A549 (cell line): Measurements from ENCODE around the gene VASN. TPM values are rescaled to one million over a fixed set of nuclear protein-coding genes. Genes with fewer than 3 reads are reported as not detected.

ENCODE experiments used
- ATAC-seq, 2 experiments: fragments of 200-7000 bp in 1 of 2; fragments of >200 bp in 1 of 2; cut with Nextera tagmentation in 1 of 2; cut with Tn5 transposase in 1 of 2; 3 replicates each; pipeline versions ENCODE4 v1.8.0 to v1.9.1; 2018 to 2020; ENCODE audit warnings: mild to moderate bottlenecking in 1 of 2, moderate library complexity in 1 of 2
- CTCF ChIA-PET: fragments of 300-600 bp; sonication (Branson Sonifier 250); formaldehyde crosslinking; extraction: SDS; loops from one replicate; lab custom pipeline; 2021; ENCODE audit warnings: antibody characterized with exemption, inconsistent platforms; lab: Yijun Ruan, JAX
- POLR2A ChIA-PET: fragments of 350-600 bp; formaldehyde crosslinking; extraction: SDS; loops from one replicate; lab custom pipeline; 2021; ENCODE audit warnings: antibody characterized with exemption, inconsistent platforms; lab: Yijun Ruan, JAX
- DNase-seq, 2 experiments: peaks; one replicate each; pipeline versions ENCODE4 v3.0.0 to v3.0.0-alpha.2; 2011 to 2016; ENCODE audit warnings: low read depth in 1 of 2, low spot score in 1 of 2
- FAIRE-seq: peaks from 2 replicates; lab custom pipeline; 2011; peaks lifted over from hg19 to GRCh38; lab: Jason Lieb, UNC
- H3K27ac ChIP-seq, 2 experiments: fragments of >200 bp; sonication (Bioruptor Twin); formaldehyde crosslinking; 3 replicates each; pipeline ENCODE4 v1.5.1; 2016 to 2017
- H3K4me1 ChIP-seq: fragments of >200 bp; sonication (Bioruptor Twin); formaldehyde crosslinking; 3 replicates; pipeline ENCODE4 v1.6.1; 2016
- H3K4me2 ChIP-seq: fragments of >200 bp; sonication (Bioruptor Twin); formaldehyde crosslinking; 3 replicates; pipeline ENCODE4 v1.6.1; 2016
- H3K4me3 ChIP-seq: fragments of >200 bp; sonication (Bioruptor Twin); formaldehyde crosslinking; 3 replicates; pipeline ENCODE4 v1.5.1; 2016
- H3K9me3 ChIP-seq: fragments of >200 bp; sonication (Bioruptor Twin); formaldehyde crosslinking; 3 replicates; pipeline ENCODE4 v1.6.1; 2016
- BCL3 ChIP-seq: fragments of >200 bp; sonication (Bioruptor Twin); formaldehyde crosslinking; IDR thresholded peaks from 3 replicates; pipeline ENCODE4 v1.6.1; 2016
- BHLHE40 ChIP-seq: IDR thresholded peaks from 2 replicates; pipeline ENCODE4 v1.6.1; 2012; ENCODE audit warnings: low read depth, low read length, inconsistent platforms
- CHD2 ChIP-seq: fragments of 150-350 bp; IDR thresholded peaks from 2 replicates; pipeline ENCODE4 v1.6.1; 2014; ENCODE audit warnings: low read length; ENCODE audit not compliant: partially characterized antibody
- CHD4 ChIP-seq: fragments of 200-600 bp; sonication (generic); IDR thresholded peaks from 2 replicates; pipeline ENCODE4 v1.6.1; 2016; ENCODE audit warnings: antibody characterized with exemption, mild to moderate bottlenecking, borderline replicate concordance
- CTCF ChIP-seq: fragments of >200 bp; sonication (Bioruptor Twin); formaldehyde crosslinking; IDR thresholded peaks from 3 replicates; pipeline ENCODE4 v1.5.1; 2016
- ESRRA ChIP-seq: fragments of 150-350 bp; IDR thresholded peaks from 2 replicates; pipeline ENCODE4 v1.6.1; 2014; ENCODE audit warnings: mild to moderate bottlenecking, low read length, borderline replicate concordance
- GATA3 ChIP-seq: IDR thresholded peaks from 2 replicates; pipeline ENCODE4 v1.6.1; 2012; ENCODE audit warnings: borderline replicate concordance
- HDAC2 ChIP-seq: fragments of 200-600 bp; sonication (generic); IDR thresholded peaks from 2 replicates; pipeline ENCODE4 v1.6.1; 2016
- HOXA7 ChIP-seq: fragments of 250-450 bp; sonication (Bioruptor Pico); IDR thresholded peaks from 2 replicates; pipeline ENCODE4 v1.5.0; 2020; ENCODE audit warnings: mild to moderate bottlenecking, moderate library complexity
- HOXB5 ChIP-seq: fragments of 250-450 bp; sonication (Bioruptor Pico); IDR thresholded peaks from 2 replicates; pipeline ENCODE4 v1.5.0; 2020; ENCODE audit warnings: mild to moderate bottlenecking, moderate library complexity
- KDM1A ChIP-seq: fragments of 200-600 bp; sonication (generic); IDR thresholded peaks from 2 replicates; pipeline ENCODE4 v1.6.1; 2016; ENCODE audit warnings: low read depth, mild to moderate bottlenecking
- MAX ChIP-seq: IDR thresholded peaks from 2 replicates; pipeline ENCODE4 v1.6.1; 2012
- MAZ ChIP-seq: fragments of 150-350 bp; IDR thresholded peaks from 2 replicates; pipeline ENCODE4 v1.6.1; 2014; ENCODE audit warnings: antibody characterized with exemption, low read depth, low read length, borderline replicate concordance
- POLR2A ChIP-seq: IDR thresholded peaks from 2 replicates; pipeline ENCODE4 v1.6.1; 2012; ENCODE audit warnings: mild to moderate bottlenecking, low read length
- RAD21 ChIP-seq, 2 experiments: fragments of >200 bp in 1 of 2; sonication (Bioruptor Twin) in 1 of 2; formaldehyde crosslinking in 1 of 2; IDR thresholded peaks in 1 of 2; conservative IDR thresholded peaks in 1 of 2; 2 replicates in 1 of 2; 3 replicates in 1 of 2; pipeline ENCODE4 v1.6.1; 2012 to 2018; ENCODE audit warnings: inconsistent platforms in 1 of 2
- RARB ChIP-seq: fragments of 250-450 bp; sonication (Bioruptor Pico); IDR thresholded peaks from 2 replicates; pipeline ENCODE4 v1.8.0; 2021; ENCODE audit warnings: mild to moderate bottlenecking, moderate library complexity
- RNF2 ChIP-seq: fragments of 200-600 bp; sonication (generic); IDR thresholded peaks from 2 replicates; pipeline ENCODE4 v1.6.1; 2016; ENCODE audit warnings: low read depth, mild to moderate bottlenecking, antibody characterized with exemption, moderate library complexity, borderline replicate concordance
- ZFP36 ChIP-seq: fragments of 450-650 bp; IDR thresholded peaks from 2 replicates; pipeline ENCODE4 v1.6.1; 2014; ENCODE audit warnings: borderline replicate concordance; ENCODE audit not compliant: partially characterized antibody
- WGBS: methylation state at CpG from one replicate; pipeline ENCODE4 v1.1.6; 2017; ENCODE audit errors: missing lambda C conversion rate; 5-methylcytosine and 5-hydroxymethylcytosine counted together
- polyA plus RNA-seq, 4 experiments: library from polyadenylated mRNA; depleted of rRNA in 3 of 4; stranded (reverse); fragments of >200 nt; fragmentation: RNase III in 1 of 4; extraction: RNeasy Plus Mini Kit Qiagen cat#74134 plus additional on column Dnase treatment in 1 of 4; gene quantifications; 2 replicates in 3 of 4; 3 replicates in 1 of 4; pipeline ENCODE4 v1.2.3, GENCODE V29; 2011 to 2017

Gene VASN
- polyA plus RNA-seq, 2 of the 4 experiments (the other 2 are of a cell fraction), result 2.3 to 4.0 TPM

GRCh38 chr16:4373356-4373908 is 1.8 kb downstream of the VASN start:
- H3K4me1 ChIP-seq, result peaks cover 80% of the 10 kb centered on the region
- WGBS, result 5% methylated on average over 9 of the region's 9 CpGs
- H3K4me2 ChIP-seq, result peak overlapping the region; percentile 97
- peak overlapping the region; percentile 68 to 94 for H3K27ac ChIP-seq
- ATAC-seq (peak; percentile 37 to 45), DNase-seq (peak in 1 of 2 experiments; percentile 56)
- CTCF ChIA-PET, result interaction anchor here (0.8 to 25.9 kb wide), 10 partner anchors 9 to 120 kb away, joined by 3 to 638 read pairs (median 4); no protein-coding TSS in a partner anchor
- no peaks in the 10 kb centered on the region for H3K9me3 ChIP-seq
- H3K4me3 ChIP-seq, result peak overlapping the region; percentile 27; the same call in 1 of the 3 replicates
- TF ChIP-seq GATA3 (no peak), MAX (0 out of 2 replicates have a peak, but pooled peaks have one; percentile 8), CHD2 (no peak), HDAC2 (no peak)
- TF ChIP-seq, all 56 proteins: peak for 1
- no peak for FAIRE-seq
- POLR2A ChIA-PET, result interaction anchor here (0.5 to 1.0 kb wide), 2 partner anchors 29 to 100 kb away, joined by 4 read pairs; no protein-coding TSS in a partner anchor

GRCh38 chr16:4373909-4374742 is 2.5 kb downstream of the VASN start:
- H3K4me1 ChIP-seq, result peaks cover 81% of the 10 kb centered on the region
- POLR2A ChIA-PET, result interaction anchor here (0.5 to 1.0 kb wide), 2 partner anchors 29 to 101 kb away, joined by 4 read pairs; no protein-coding TSS in a partner anchor
- WGBS, result 18% methylated on average over 22 of the region's 30 CpGs
- no peak for TF ChIP-seq CTCF
- TF ChIP-seq CHD4, result no peak
- TF ChIP-seq RNF2, result no peak
- no peak for TF ChIP-seq ZFP36
- no peak for TF ChIP-seq POLR2A
- TF ChIP-seq RAD21 (conservative IDR thresholded peaks at IDR 0.05 in 1 of 2, IDR thresholded peaks at IDR 0.05 in 1 of 2), result no peak
- TF ChIP-seq HOXA7, result no peak
- peak; percentile 51; the same call in 1 of the 2 replicates for TF ChIP-seq BHLHE40
- no peak for TF ChIP-seq KDM1A
- TF ChIP-seq MAZ, result no peak
- no peak for TF ChIP-seq HOXB5
- no peak for TF ChIP-seq HDAC2
- no peak for TF ChIP-seq BCL3
- TF ChIP-seq MAX, result 0 out of 2 replicates have a peak, but pooled peaks have one; percentile 48
- no peak for TF ChIP-seq ESRRA
- TF ChIP-seq RARB, result no peak
- TF ChIP-seq, all 56 proteins: peak for 2
- FAIRE-seq (no peak), DNase-seq (peak; percentile 36 to 68), ATAC-seq (peak; percentile 21)
- H3K4me2 ChIP-seq, result peak overlapping the region; percentile 97
- peak overlapping the region; percentile 27; the same call in 1 of the 3 replicates for H3K4me3 ChIP-seq
- H3K27ac ChIP-seq, result peak overlapping the region; percentile 68 to 94
- H3K9me3 ChIP-seq, result no peaks in the 10 kb centered on the region
- CTCF ChIA-PET, result interaction anchor here (0.8 to 25.9 kb wide), 13 partner anchors 9 to 435 kb away, joined by 3 to 638 read pairs (median 3); no protein-coding TSS in a partner anchor
